HG03439 (cell line): ENCODE results near the gene SLC2A5.

Experiments
- ATAC-seq: cut with Tn5 transposase; IDR thresholded peaks from one replicate; pipeline ENCODE4 v1.9.1; 2021; ENCODE audit warnings: mild to moderate bottlenecking, moderate library complexity; ENCODE audit not compliant: unreplicated experiment

Gene SLC2A5

GRCh38 chr1:9093091-9093490 lies 23.7 kb upstream of the SLC2A5 start:
- ATAC-seq: no peak

- no peak for ATAC-seq
Measured at GRCh38 chr1:9088807-9089206, 19.4 kb upstream of the SLC2A5 start.

- no peak for ATAC-seq
Measured at GRCh38 chr1:9087411-9088125, 18.1 kb upstream of the SLC2A5 start.

GRCh38 chr1:9086796-9087195 lies 17.4 kb upstream of the SLC2A5 start:
- no peak for ATAC-seq

GRCh38 chr1:9086045-9086444 lies 16.6 kb upstream of the SLC2A5 start:
- no peak for ATAC-seq

GRCh38 chr1:9085306-9085940 lies 16.0 kb upstream of the SLC2A5 start:
- ATAC-seq: no peak

- ATAC-seq: no peak
Measured at GRCh38 chr1:9084906-9085305, 15.5 kb upstream of the SLC2A5 start.

GRCh38 chr1:9081473-9081872 lies 12.0 kb upstream of the SLC2A5 start:
- no peak for ATAC-seq

GRCh38 chr1:9080705-9081291 lies 11.4 kb upstream of the SLC2A5 start:
- ATAC-seq: peak; percentile 24

- peak; percentile 42 for ATAC-seq
Measured at GRCh38 chr1:9079988-9080704, 10.7 kb upstream of the SLC2A5 start.

GRCh38 chr1:9078752-9079500 lies 9.5 kb upstream of the SLC2A5 start:
- no peak for ATAC-seq

GRCh38 chr1:9078015-9078751 lies 8.7 kb upstream of the SLC2A5 start:
- no peak for ATAC-seq

GRCh38 chr1:9075022-9075421 lies 5.6 kb upstream of the SLC2A5 start:
- no peak for ATAC-seq

- ATAC-seq: no peak
Measured at GRCh38 chr1:9073143-9073542, 3.7 kb upstream of the SLC2A5 start.

- ATAC-seq: no peak
Measured at GRCh38 chr1:9071554-9072235, 2.3 kb upstream of the SLC2A5 start.

- ATAC-seq: no peak
Measured at GRCh38 chr1:9070486-9070885, 1.1 kb upstream of the SLC2A5 start.

GRCh38 chr1:9068981-9069325 lies 482 bp downstream of the SLC2A5 start:
- no peak for ATAC-seq

- ATAC-seq: no peak
Measured at GRCh38 chr1:9066945-9067807, 2.3 kb downstream of the SLC2A5 start.

- ATAC-seq: no peak
Measured at GRCh38 chr1:9065213-9065751, 4.2 kb downstream of the SLC2A5 start.
